ENCODE results near the gene TERB2. TPM values are rescaled to one million over a fixed set of nuclear protein-coding genes. Genes with fewer than 3 reads are reported as not detected.
"Not testable (repeated sequence)": the region's sequence is repeated elsewhere in the genome, so short reads cannot be mapped to it uniquely, and the experiment has no call there.

TERB2 gene
- total and polyA plus RNA-seq, 9 donors, result 1.8 TPM; not detected in 8

DNA sequence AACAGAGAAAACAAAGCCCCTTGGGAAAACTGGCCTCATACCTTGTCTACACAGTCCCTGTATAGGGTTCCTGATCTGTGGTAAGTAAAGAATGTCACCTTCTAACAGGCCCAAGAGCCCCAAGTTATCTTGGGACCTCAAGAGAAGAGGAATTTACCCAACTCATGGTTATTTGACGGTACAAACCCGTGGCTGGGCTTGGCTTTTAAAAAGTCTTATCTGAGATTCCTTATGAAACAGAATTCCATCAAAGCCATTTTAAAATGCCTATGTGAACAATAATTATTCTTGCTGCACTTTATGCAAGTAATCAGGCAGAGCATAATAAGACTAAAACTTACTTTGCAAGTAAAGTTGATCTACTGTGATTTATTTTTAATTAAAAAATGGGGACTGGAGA is 52.6 kb downstream of the TERB2 start:
- intact Hi-C loops (cut with DNase I), result no loop called here
- TF ChIP-seq CTCF (IDR thresholded peaks at IDR 0.05) (no peak), POLR2A (IDR thresholded peaks at IDR 0.05) (no peak), EP300 (IDR thresholded peaks at IDR 0.05) (no peak)
- no peak for DNase-seq

DNA sequence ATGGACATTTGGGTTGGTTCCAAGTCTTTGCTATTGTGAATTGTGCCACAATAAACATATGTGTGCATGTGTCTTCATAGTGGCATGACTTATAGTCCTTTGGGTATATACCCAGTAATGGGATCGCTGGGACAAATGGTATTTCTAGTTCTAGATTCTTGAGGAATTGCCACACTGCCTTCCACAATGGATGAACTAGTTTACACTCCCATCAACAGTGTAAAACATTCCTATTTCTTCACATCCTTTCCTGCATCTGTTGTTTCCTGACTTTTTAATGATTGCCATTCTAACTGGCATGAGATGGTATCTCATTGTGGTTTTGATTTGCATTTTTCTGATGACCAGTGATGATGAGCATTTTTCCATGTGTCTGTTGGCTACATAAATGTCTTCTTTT is 58.6 kb downstream of the TERB2 start:
- H3K4me1 ChIP-seq (ENCODE audit: insufficient read depth); H3K27me3 ChIP-seq; intact Hi-C loops (cut with DNase I); H3K36me3 ChIP-seq; H3K4me3 ChIP-seq; DNase-seq; H3K27ac ChIP-seq; H3K9me3 ChIP-seq: not testable (repeated sequence)
- WGBS, 3 donors, result 78 to 92% (median 91%) methylated on average over 1 of the region's 1 CpG

More for the DNA sequence above, 52.6 kb downstream of the TERB2 start:
- Histone ChIP-seq H3K4me1 (ENCODE audit: insufficient read depth) (no peaks in the 10 kb centered on the region), H3K27me3 (no peaks in the 10 kb centered on the region), H3K9me3 (no peaks in the 10 kb centered on the region), H3K27ac (no peak overlapping the region), H3K36me3 (no peaks in the 10 kb centered on the region), H3K4me3 (no peak overlapping the region)
- WGBS, 3 donors, result 50 to 73% (median 53%) methylated on average over 2 of the region's 2 CpGs

DNA sequence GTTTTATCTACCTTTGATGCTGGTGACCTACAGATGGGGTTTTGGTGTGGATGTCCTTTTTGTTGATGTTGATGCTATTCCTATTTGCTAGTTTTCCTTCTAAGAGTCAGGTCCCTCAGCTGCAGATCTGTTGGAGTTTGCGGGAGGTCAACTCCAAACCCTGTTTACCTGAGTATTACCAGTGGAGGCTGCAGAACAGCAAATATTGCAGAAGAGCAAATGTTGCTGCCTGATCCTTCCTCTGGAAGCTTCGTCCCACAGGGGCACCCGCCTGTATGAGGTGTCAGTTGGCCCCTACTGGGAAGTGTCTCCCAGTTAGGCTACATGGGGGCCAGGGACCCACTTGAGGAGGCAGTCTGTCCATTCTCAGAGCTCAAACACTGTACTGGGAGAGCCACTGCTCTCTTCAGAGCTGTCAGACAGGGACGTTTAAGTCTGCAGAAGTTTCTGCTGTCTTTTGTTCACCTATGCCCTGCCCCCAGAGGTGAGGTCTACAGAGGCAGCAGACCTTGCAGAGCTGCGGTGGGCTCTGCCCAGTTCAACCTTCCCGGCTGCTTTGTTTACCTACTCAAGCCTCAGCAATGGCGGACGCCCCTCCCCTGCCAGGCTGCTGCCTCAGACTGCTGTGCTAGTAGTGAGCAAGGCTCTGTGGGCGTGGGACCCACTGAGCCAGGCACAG is 63.9 kb downstream of the TERB2 start:
- H3K9me3 ChIP-seq; DNase-seq; intact Hi-C loops (cut with DNase I); H3K4me3 ChIP-seq; H3K36me3 ChIP-seq; H3K4me1 ChIP-seq (ENCODE audit: insufficient read depth); H3K27ac ChIP-seq; H3K27me3 ChIP-seq: not testable (repeated sequence)
- 82 to 84% (median 83%) methylated on average over 9 of the region's 9 CpGs for WGBS, 3 donors

GRCh38 chr15:45020901-45021259 is 64.4 kb downstream of the TERB2 start:
- H3K4me1 ChIP-seq (ENCODE audit: insufficient read depth); H3K36me3 ChIP-seq; H3K9me3 ChIP-seq; DNase-seq; intact Hi-C loops (cut with DNase I); H3K27ac ChIP-seq; H3K4me3 ChIP-seq; H3K27me3 ChIP-seq: not testable (repeated sequence)
- WGBS, 3 donors, result 90 to 96% (median 95%) methylated on average over 9 of the region's 9 CpGs

DNA sequence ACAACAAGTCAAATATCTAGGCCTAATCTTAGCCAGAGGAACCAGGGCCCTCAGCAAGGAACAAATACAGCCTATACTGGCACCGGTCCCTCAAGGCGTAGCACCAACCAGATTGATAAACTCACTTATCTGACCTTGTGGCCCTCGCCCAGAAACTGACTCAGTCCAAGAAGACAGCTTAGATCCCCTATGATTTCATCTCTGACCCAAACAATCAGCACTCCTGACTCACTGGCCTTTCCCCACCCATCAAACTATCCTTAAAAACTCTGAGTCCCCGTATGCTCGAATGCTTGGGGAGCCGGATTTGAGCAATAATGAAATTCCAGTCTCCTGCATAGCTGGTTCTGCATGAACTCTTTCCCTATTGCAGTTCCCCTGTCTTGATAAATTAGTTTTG is 64.9 kb downstream of the TERB2 start:
- H3K4me3 ChIP-seq, result no peak overlapping the region
- intact Hi-C loops (cut with DNase I), result no loop called here
- DNase-seq, result no peak

More for the DNA sequence above, 64.9 kb downstream of the TERB2 start:
- Histone ChIP-seq H3K9me3 (no peaks in the 10 kb centered on the region), H3K36me3 (no peaks in the 10 kb centered on the region), H3K27ac (no peak overlapping the region), H3K27me3 (no peaks in the 10 kb centered on the region), H3K4me1 (ENCODE audit: insufficient read depth) (peaks cover 4% of the 10 kb centered on the region)
- TF ChIP-seq EP300 (IDR thresholded peaks at IDR 0.05) (no peak), CTCF (IDR thresholded peaks at IDR 0.05) (no peak), POLR2A (IDR thresholded peaks at IDR 0.05) (no peak)
- WGBS, 3 donors, result 90 to 94% (median 92%) methylated on average over 6 of the region's 6 CpGs

Measured in ovary (tissue), 9 donors.